HG03460 (cell line): Measurements from ENCODE around the gene TNFAIP3.

ENCODE experiments used
- ATAC-seq: cut with Tn5 transposase; IDR thresholded peaks from one replicate; pipeline ENCODE4 v1.9.1; 2021; ENCODE audit not compliant: unreplicated experiment

Gene TNFAIP3

DNA sequence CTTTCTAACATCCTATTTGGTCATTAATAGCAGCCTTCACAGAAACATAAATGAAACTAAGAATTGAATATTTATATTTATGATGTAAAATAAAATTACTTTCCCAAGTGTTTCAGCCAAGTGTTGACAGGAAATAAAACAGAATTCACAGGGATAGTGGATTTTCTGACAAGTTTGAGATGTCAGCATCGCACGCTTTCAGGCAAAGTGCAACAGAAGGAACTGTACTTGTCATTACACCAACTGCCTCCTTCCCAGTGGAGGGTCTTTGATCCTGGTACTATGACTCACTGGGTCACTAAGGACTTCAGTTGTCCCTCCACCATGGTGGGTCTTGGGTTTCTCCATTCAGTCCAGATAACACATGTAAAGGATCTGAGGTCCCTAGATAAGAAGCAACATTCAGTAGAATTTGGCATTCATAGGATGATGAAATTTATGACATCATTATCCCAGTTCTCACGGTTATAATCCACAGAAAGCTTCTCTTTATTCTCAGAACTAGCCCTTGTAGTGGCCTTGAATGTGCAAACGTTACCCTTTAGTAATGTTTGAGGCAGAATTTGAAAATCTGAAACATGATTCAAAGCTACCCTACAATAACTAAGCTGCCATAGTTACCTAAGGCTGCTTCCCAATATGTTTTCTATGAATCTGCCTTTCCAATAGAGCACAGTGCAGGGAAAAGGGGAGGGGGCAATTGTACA lies 3.8 kb upstream of the TNFAIP3 start:
- no peak for ATAC-seq

DNA sequence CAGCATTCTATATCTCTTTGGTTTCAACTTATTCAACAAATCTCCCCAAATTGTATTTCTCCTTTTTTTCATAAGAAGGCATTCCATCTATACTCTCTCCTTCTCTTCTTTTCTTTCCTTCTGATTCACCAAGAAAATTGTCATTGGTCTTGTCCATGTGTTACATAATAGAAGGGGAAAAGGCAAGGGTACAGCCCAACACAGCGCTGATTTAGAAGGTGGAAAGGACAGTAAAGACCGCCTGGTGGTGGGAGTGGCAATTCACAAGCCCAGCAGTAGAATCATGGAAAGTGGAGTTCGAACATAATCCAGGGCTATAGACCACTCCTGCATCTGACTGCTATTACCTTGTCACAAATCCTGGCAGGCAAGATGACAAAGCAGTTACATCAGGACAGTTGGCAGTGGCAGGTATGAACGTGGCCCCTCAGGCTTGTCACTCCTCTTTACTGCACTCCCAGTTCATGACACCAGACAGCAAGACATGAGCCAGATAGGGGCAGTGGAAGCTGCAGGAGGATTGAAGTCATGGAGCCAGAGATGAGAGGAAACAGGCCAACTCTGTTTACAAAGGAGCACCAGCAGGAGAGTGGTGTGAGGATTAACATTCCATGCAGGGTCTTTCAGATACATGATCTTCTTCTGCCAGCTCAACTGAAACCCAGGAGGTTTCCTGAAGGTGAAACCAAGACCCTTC lies 2.1 kb upstream of the TNFAIP3 start:
- no peak for ATAC-seq

GRCh38 chr6:137866200-137866913 lies 702 bp upstream of the TNFAIP3 start:
- peak; percentile 23 for ATAC-seq

DNA sequence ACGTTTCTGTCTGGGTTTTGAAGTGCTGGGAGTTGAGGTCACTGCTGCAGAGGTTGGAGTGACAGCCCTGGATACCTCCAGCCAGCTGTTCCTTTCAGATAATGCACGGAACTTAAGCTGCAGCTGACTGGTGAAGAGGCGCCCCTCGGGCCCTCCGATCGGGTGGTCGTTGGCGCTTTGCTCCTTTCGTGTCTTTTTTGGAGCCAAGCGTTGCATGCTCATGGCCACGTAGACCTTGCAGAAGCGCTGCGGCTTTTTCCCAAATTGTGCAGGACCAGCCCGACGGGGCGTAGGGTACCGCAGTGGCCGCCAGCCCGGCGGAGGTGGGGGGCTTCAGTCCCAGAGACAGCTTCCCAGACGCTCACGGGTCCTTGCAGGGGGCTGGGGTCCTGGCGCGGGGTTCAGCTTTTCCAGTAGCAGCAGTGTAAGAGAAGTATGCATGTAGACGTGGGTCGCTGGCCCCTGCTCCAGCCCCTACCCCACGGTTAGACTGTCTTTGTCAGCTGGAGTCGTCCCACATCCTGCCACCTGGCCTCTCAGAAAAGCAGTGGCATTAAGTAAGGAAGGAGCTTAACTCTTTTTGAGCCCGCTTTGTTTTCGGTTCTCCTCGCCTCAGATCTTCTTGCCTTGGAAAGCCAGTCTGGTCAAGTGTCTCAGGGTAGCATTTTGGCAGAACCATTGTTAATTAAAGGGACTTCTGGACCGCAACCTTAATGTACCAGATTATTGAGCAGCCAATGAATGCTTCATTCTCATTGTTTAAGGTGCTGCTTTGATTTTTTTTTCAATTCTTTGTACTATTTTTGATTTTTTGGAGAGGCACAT lies 838 bp downstream of the TNFAIP3 start:
- no peak for ATAC-seq

GRCh38 chr6:137868721-137869548 lies 1.9 kb downstream of the TNFAIP3 start:
- no peak for ATAC-seq

DNA sequence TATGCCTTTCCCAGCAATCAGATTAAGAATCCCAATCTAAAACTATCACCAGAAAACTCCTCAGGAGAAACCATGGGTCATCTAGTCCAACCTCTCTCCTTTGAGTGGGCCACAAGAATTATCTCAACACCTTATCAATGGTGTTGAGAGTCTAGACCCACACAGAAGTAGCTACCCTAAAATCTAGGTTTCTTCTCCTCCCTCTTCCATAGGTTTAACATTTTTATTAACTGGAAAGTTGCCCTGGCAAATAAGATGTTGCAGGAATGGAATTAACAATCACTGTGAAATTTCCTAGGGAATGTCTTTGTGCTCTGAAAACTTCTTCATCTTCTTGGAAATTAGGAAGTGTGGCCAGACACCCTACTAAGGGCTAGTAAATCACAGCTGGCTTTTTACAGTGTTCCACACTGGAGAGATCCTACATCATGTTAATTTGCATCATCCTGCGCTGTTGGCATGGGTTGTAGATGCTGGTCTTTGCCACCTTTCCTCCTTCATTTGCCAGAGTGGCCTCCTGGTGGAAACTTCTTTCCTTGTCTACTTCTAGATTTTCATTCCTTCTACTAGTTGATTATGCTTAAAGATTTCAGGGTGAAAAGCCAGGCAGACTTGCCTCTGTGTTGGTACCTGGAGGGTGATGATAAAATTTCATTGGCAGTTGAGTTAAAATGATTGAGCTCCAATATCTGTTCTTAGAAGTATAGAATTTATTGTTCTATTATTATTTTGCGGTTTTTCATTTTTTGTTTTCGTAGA lies 2.7 kb downstream of the TNFAIP3 start:
- ATAC-seq, result no peak

DNA sequence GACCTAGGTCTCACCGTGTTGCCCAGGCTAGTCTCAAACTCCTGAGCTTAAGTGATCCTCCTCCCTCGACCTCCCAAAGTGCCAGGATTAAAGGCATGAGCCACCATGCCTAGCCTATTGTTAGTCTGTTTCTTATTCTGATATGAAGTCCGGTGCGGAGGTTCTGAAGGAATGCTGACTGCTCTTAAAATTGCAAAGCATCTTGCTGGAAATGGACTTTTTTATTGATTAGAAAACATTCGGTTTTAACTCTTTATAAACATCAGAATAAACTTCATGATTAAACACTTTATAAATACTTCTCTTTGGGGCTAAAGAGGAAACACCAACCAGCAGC lies 3.2 kb downstream of the TNFAIP3 start:
- ATAC-seq, result no peak

DNA sequence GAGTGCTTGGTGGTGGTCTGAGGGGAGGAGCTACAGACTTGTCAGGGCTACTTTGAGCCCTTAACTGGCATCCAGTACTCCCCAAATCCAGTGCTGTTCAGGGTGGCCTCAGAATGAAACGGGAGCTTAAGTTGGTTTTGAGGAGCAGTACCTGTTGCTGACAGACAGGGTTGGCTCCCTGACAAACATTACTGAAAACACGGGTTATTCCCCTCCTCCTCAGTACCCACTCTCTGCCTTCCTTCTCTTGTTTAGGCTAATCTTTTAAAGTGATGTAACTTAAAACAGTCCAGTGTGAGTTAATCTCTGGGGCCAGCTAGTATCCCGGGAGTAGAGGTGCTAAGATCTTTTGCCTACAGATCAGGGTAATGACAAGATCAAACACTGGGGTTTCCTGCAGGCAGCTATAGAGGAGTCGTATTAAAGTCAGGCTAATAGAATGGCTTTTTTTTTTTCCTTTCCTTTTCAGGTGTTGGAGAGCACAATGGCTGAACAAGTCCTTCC lies 3.7 kb downstream of the TNFAIP3 start:
- ATAC-seq, result peak; percentile 27

- ATAC-seq, result no peak
Observed at GRCh38 chr6:137871291-137871690, 4.2 kb downstream of the TNFAIP3 start.

GRCh38 chr6:137871831-137872454 lies 4.9 kb downstream of the TNFAIP3 start:
- ATAC-seq, result no peak

GRCh38 chr6:137872581-137873115 lies 5.6 kb downstream of the TNFAIP3 start:
- ATAC-seq, result no peak

GRCh38 chr6:137873273-137873762 lies 6.3 kb downstream of the TNFAIP3 start:
- peak; percentile 41 for ATAC-seq

DNA sequence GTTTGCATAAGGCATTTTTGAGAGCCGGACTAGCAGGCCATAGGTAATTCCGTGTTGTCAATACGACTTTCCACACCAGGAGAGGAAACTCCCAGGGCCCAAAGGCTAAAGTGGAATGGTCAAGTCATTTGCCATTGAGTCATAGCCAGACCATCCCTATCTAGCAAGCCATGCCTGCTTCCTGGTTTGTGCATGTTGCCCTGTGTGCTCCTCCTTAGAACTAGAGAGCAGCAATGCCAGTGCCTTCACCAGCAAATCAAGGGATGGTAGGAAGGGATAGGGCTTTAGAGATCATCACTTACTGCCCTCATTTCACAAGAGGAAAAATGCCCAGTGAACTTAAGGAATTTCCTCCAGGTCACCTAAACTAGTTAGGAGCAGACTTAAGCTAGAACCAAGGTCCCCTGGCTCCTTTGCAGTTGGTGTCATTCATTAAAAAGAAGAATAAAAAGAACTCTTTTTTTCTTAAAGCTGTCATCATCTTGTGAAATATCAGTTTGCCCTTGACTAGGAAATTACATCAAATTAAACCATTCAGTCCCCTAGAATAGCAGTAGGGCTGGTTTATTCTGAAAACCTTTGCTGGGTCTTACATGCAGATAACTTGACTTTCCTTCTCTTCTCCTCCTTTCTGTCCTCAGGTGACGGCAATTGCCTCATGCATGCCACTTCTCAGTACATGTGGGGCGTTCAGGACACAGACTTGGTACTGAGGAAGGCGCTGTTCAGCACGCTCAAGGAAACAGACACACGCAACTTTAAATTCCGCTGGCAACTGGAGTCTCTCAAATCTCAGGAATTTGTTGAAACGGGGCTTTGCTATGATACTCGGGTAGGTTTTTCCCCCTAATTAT lies 7.4 kb downstream of the TNFAIP3 start:
- no peak for ATAC-seq

DNA sequence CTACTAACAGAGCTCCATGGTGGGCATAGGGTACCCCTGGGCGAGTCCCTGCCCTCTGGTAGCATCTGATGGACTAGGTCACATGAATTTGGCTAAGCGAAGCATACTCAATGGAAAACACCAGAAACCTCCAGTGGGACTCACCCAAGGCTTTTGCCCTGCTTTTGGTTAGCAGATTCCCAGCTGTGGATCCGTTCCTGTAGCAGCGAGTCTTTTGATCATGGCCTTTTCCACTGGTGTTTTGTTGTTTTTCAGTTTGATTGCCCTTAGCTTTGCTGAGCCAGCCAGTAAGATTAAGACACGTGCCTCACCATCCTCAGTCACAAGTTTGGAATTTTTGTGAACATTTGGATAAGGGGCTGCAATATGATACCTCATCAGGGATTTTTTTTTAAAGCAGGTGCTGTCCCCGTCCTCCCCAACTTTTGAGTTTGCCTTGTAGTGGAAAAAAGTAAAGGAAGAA lies 8.0 kb downstream of the TNFAIP3 start:
- no peak for ATAC-seq

GRCh38 chr6:137875606-137876005 lies 8.5 kb downstream of the TNFAIP3 start:
- ATAC-seq, result no peak

DNA sequence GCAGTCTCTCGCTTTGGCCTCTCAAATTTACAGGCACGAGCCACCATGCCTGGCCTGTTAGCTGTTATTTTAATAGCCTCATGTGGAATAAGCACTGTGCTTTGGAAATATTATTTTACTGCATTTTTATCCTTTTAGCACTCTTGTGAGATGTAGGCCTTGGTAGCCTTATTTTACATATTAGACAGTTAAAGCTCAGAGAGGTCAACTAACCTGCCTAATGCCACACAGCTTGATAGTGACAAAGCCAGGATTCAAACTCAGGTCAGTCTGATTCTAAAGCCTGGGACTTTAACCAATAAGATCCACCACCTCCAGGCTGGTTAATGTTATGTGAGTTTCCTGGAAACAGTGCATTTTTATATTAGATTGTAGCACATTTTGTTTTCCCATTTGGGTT lies 9.5 kb downstream of the TNFAIP3 start:
- no peak for ATAC-seq

- ATAC-seq, result no peak
Observed at GRCh38 chr6:137877113-137877512, 10.1 kb downstream of the TNFAIP3 start.

DNA sequence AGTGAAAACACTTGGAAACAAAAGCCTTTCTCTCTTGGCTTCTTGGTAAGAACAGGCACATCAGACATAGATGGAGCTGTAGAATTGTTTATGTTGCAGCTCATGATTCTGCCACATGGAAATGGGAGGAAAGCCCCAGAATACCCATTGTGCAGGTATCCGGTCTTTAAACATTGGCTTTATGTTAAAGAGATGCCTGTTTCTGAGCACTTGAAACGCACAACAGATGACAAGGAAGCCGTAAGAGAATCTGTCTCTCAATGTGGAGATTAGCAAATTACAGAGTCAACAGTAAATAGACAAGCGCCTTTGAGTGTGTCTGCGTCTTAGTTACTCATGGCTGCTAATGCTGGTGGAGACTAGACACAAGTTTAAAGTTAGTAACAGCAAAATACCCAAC lies 10.5 kb downstream of the TNFAIP3 start:
- ATAC-seq, result no peak
